HG02610 (cell line): ENCODE results near the gene ST7L.

Experiments
- ATAC-seq: cut with Tn5 transposase; IDR thresholded peaks from one replicate; pipeline ENCODE4 v1.9.1; 2021; ENCODE audit warnings: mild to moderate bottlenecking, moderate library complexity; ENCODE audit not compliant: unreplicated experiment

ST7L gene

DNA sequence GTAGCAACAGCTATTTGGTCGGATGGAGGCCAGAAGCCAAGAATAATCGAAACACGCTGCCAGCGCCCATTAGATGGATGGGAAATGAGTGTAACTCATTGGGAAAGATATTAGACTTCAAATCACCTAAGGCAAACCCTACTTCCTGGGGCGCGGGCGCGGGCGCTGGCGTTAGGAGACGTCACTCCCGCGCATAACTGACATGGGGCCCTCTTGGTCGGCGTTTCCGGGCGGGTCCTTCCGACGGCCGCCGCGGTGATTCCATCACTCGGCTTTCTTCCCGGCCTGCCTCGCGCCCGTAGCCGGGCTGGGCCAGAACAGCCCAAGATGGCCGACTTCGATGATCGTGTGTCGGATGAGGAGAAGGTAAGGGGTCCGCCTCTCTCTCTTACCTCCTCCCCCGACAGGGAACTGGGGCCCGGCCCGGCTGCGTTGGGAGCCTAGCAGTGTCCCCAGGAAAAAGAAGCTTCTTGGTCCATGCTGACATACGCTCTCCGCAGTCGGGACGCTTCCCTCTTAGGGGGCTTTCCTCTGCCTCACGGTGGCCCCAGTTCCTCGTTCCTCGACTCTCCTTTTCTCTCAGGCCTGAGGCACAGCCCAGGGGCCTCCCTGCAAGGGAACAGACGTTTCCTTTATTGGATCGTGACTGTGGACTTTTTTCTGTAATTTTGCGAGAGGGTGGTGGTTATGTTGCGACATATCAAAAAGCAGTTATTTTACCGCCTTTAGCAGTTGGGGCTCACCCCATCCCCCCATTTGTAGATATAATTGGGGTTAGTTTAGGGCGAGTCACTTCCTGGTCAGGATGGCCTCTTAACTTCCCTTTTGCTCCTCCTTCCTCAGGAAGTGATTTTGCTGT, 806 bp upstream of the ST7L start, which contains the start of gene CAPZA1:
Gene CAPZA1, plus strand, starts transcription at position 315 of the 859 bp plus-strand sequence. Its CDS starts 13 bp downstream, at position 328.
- ATAC-seq, result peak; percentile 85

- ATAC-seq, result no peak
These were observed 724 bp downstream of the ST7L start for GRCh38 chr1:112618114-112618720.

- no peak for ATAC-seq
These were observed 4.4 kb downstream of the ST7L start for GRCh38 chr1:112614460-112615065.

GRCh38 chr1:112605633-112606327, 13.2 kb downstream of the ST7L start:
- no peak for ATAC-seq

DNA sequence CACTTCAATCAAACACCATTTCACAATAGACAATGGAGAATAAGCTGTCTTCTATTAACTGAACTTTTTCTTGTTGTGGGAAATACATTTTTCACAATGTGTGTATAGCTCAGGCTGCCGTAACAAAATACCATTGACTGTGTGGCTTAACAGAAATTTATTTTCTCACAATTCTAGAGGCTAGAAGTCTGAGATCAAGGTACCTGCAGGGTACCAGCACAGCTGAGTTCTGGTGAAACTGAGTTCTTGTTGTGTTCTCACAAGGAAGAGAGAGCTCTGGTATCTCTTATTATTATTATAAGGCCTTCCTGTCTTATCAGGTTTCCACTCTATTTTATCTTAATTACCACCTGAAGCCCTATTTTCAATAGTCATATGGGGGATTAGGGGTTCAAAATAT, 15.4 kb downstream of the ST7L start:
- ATAC-seq, result no peak

DNA sequence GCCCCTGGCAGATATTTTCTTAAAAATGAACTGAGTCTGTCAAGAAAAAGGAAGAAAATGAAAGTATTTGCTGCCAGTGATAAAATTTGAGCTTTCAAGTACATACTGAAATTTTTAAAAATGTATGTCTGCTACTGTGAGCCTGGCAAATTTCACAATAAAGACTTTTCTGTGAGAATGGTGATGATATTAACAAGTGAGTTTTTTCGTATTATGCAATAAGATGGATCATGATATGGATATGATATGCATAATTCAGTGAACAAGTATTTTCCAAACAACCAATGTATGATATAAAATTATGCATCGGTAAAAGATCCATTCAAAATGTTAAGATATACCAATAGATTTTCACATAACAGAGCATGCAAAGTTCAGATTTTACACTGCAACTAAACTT, 15.9 kb downstream of the ST7L start:
- no peak for ATAC-seq

- ATAC-seq, result no peak
These were observed 19.5 kb downstream of the ST7L start for GRCh38 chr1:112599477-112599876.

- ATAC-seq, result no peak
These were observed 24.6 kb downstream of the ST7L start for GRCh38 chr1:112594208-112594876.

GRCh38 chr1:112589766-112590165, 29.2 kb downstream of the ST7L start:
- no peak for ATAC-seq

DNA sequence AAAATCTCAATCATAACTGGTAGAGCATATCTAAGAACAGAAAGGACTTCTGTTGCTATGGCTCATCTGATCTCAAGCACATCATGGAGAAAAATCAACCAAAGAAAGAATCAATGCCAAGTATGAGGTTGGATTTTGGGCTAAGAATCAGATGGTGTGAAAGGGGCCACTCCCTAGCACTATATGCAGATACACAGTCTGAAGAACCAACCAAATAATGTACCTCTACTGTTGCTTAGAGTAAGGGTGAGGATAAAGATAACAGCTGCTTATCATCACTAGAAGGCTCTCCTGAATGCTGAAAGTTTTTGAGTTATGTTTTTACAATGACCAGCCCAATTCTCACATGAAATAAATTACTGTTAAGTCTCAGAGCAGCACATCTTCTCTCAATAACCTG, 35.6 kb downstream of the ST7L start:
- no peak for ATAC-seq

DNA sequence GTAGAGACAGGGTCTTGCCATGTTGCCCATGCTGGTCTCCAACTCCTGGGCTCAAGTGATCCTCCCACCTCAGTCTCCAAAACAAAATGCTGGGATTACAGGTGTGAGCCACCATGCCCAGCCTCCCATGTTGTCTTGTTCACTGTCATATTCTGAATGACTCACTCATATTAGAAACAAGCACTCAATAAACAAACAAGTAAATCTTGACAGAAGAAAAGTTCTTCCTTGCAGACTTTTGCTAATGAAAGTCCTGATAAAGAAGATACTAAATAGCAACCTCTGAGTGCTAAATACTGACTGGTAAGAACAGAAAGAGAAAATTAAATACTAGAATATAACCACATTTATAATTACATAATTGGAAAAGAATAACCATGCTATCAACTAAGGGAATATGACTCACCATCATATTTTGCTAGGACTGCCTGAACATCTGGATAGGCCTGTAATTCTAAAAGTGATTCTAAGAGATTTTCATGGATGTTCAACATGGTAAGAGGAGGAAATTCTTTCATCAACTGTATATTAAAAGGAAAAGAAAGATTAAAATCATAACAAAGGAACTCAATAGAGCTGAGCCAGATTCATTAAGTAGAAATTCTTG, 37.3 kb downstream of the ST7L start:
- no peak for ATAC-seq

DNA sequence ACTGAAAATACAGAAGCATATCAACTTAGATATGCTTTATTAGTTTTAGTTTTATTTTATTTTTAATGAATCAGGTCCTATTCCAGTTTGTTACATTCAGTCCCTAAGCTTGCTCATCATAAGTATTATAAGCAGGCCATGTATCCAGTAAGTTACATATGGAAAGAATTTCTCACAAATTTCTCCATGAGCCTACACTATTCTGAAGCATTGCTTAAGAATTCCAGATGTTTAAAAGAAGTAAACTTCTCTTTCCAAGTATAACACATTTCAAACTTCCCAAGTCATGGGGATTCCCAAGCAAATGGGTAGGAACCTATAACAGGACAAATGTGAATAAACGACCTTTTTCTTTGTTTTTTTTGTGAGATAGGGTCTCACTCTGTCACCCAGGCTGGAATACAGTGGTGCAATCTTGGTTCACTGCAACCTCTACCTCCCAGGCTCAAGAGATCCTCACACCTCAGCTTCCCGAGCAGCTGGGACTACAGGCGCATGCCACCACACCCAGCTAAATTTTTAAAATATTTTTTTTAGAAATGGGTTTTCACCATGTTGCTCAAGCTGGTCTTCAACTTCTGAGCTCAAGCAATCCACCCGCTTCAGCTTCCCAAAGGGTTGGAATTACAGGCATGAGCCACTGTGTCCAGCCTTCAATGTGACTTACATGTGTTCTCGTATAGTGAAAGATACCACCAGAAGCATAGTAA, 39.0 kb downstream of the ST7L start:
- no peak for ATAC-seq

GRCh38 chr1:112576240-112576639, 42.7 kb downstream of the ST7L start:
- ATAC-seq, result no peak

DNA sequence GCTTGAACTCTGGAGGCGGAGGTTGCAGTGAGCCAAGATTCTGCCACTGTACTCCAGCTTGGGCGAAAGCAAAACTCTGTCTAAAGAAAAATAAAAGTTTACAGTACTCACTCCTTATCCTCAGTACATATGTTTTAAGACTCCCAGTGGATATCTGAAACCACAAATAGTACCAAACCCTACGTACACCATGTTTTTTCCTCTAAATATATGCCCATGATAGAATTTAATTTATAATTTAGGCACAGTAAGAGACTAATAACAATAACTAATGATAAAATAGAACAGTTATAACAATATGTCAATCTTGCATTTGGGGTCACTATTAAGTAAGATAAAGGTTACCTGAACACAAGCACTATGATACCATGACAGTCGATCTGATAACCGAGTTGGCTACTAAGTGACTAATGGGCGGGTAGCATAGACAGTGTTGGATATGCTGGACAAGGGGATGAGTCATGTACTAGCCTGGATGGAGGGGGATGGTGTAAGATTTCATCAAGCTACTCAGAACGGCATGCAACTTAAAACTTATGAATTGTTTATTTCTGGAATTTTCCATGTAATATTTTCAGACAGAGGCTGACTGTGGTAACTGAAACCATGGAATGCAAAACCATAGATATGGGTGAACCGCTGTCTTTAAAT, 43.7 kb downstream of the ST7L start:
- ATAC-seq, result no peak

GRCh38 chr1:112565800-112566199, 53.1 kb downstream of the ST7L start:
- ATAC-seq, result no peak

DNA sequence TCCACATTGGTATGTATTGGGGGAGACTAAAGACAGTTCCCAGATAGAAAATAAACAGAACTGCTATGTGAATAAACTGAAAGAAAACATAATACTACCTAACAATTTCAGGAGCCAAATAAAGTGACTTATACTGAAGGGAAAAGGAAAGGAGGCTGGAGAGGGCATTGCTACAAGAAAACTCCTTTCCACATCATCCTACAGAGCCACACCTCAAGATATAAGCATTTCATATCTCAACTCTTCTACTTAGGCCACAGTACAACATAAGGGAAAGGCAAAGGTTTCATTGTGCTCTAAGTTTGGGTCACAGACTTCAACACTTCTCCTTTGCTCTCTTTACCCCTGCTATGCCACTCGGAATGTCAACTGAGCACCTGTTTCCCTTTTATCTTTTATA, 54.9 kb downstream of the ST7L start:
- no peak for ATAC-seq

DNA sequence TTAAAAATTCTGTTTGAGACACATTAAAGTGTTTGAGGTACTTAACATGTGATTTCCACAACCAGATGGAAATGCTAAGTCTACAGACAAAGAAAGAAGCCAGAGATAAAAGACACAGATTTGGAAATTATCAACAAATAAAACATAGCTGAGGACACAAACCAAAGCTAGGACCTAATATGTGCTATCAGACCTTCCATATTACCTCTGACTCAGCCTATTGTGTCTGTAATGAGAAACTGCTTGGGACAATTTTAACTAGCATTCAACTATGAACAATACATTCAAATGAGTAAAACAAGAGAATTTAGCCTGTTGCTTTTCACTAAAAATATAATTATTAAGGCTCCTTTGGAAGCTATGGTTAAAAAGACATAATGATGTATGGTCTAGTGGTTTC, 55.6 kb downstream of the ST7L start:
- no peak for ATAC-seq

- no peak for ATAC-seq
These were observed 60.3 kb downstream of the ST7L start for GRCh38 chr1:112558634-112559033.

DNA sequence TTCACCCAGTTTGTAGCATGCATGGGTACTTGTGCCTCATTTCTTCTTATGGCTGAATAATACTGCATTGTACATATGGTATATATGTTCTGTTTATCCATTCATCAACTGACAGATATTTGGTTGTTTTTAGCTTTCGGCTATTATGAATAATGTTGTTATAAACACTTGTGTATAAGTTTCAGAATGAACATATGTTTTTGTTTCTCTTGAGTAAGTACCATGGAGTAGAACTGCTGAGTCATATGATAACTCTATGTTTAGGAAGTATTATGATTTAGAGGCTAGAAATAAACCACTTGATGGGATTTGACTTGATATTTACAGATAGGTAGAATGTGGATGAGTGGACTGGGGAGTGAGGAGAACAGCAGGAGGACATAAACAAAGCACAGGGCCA, 61.6 kb downstream of the ST7L start:
- ATAC-seq, result peak; percentile 48
